H1 (cell line): ENCODE results near the gene KLHL28. TPM values are rescaled to one million over a fixed set of nuclear protein-coding genes. Genes with fewer than 3 reads are reported as not detected.

Experiments
- CTCF ChIA-PET: fragments of 300-600 bp; sonication (Branson Sonifier 250); formaldehyde crosslinking; loops from one replicate; lab custom pipeline; 2021; ENCODE audit not compliant: partially characterized antibody; lab: Charles Lee
- POLR2A ChIA-PET: fragments of 300-600 bp; sonication (Branson Sonifier 250); formaldehyde crosslinking; loops from one replicate; lab custom pipeline; 2021; ENCODE audit warnings: inconsistent platforms; ENCODE audit not compliant: partially characterized antibody; lab: Charles Lee
- DNase-seq, 2 experiments: peaks; one replicate each; pipeline versions ENCODE4 v3.0.0 to v3.0.0-alpha.2; 2010 to 2022; ENCODE audit warnings: low spot score in 2 of 2, low read depth in 1 of 2, mixed read lengths in 1 of 2
- FAIRE-seq: peaks from 2 replicates; lab custom pipeline; 2011; peaks lifted over from hg19 to GRCh38; lab: Jason Lieb, UNC
- H2AFZ ChIP-seq: 2 replicates; pipeline ENCODE4 v1.8.1; 2012; ENCODE audit warnings: low read length, inconsistent platforms
- H2AK5ac ChIP-seq: 2 replicates; pipeline ENCODE4 v1.6.1; 2013; ENCODE audit warnings: low read depth, low read length
- H2BK120ac ChIP-seq: replicated peaks from 2 replicates; pipeline ENCODE3; 2013; ENCODE audit warnings: low read depth, low read length, inconsistent platforms
- H2BK12ac ChIP-seq: 2 replicates; pipeline ENCODE4 v1.6.1; 2013; ENCODE audit warnings: low read depth, low read length
- H2BK15ac ChIP-seq: 2 replicates; pipeline ENCODE4 v1.6.1; 2013; ENCODE audit warnings: low read length
- H2BK20ac ChIP-seq: 2 replicates; pipeline ENCODE4 v1.6.1; 2013; ENCODE audit warnings: low read length
- H2BK5ac ChIP-seq: 2 replicates; pipeline ENCODE4 v1.6.1; 2013; ENCODE audit warnings: low read depth, low read length
- H3K14ac ChIP-seq: 2 replicates; pipeline ENCODE4 v1.6.1; 2013; ENCODE audit warnings: inconsistent platforms; ENCODE audit not compliant: insufficient read length
- H3K18ac ChIP-seq: 2 replicates; pipeline ENCODE4 v1.6.1; 2013; ENCODE audit warnings: low read length; ENCODE audit errors: extremely low read depth
- H3K23ac ChIP-seq: 2 replicates; pipeline ENCODE4 v1.6.1; 2013; ENCODE audit warnings: inconsistent platforms; ENCODE audit not compliant: insufficient read length
- H3K23me2 ChIP-seq: 2 replicates; pipeline ENCODE4 v1.6.1; 2013; ENCODE audit warnings: low read depth, low read length
- H3K27ac ChIP-seq: 2 replicates; pipeline ENCODE4 v1.6.1; 2011; ENCODE audit warnings: low read depth, low read length, inconsistent platforms
- H3K27me3 ChIP-seq, 4 experiments: replicated peaks in 1 of 4; 1 replicate in 1 of 4; 2 replicates in 3 of 4; pipeline versions ENCODE4 v1.6.1 to v1.8.1; 2011 to 2013; ENCODE audit warnings: low read length in 3 of 4, mild to moderate bottlenecking in 3 of 4, inconsistent platforms in 2 of 4, mixed read lengths in 2 of 4, moderate library complexity in 1 of 4; ENCODE audit not compliant: control insufficient read depth in 3 of 4, insufficient read depth in 3 of 4; ENCODE audit errors: extremely low read depth in 1 of 4
- H3K36me3 ChIP-seq, 4 experiments: 2 replicates each; pipeline versions ENCODE4 v1.6.1 to v1.8.1; 2011 to 2013; ENCODE audit warnings: mild to moderate bottlenecking in 4 of 4, low read length in 3 of 4, moderate library complexity in 2 of 4, control low read depth in 1 of 4, inconsistent platforms in 1 of 4; ENCODE audit not compliant: insufficient read depth in 4 of 4, control insufficient read depth in 2 of 4
- H3K4ac ChIP-seq: replicated peaks from 2 replicates; pipeline ENCODE3; 2013; ENCODE audit warnings: low read length, low read depth, mixed read lengths, inconsistent platforms; ENCODE audit not compliant: insufficient read length
- H3K4me1 ChIP-seq, 4 experiments: replicated peaks in 1 of 4; 1 replicate in 1 of 4; 2 replicates in 3 of 4; pipeline versions ENCODE4 v1.6.1 to v1.8.1; 2011 to 2013; ENCODE audit warnings: low read length in 3 of 4, inconsistent platforms in 2 of 4, mixed read lengths in 1 of 4; ENCODE audit not compliant: insufficient read depth in 4 of 4, control insufficient read depth in 3 of 4
- H3K4me2 ChIP-seq, 2 experiments: 2 replicates each; pipeline versions ENCODE4 v1.6.1 to v1.8.1; 2011 to 2013; ENCODE audit warnings: low read depth in 2 of 2, low read length in 2 of 2, control low read depth in 1 of 2, inconsistent platforms in 1 of 2, mild to moderate bottlenecking in 1 of 2; ENCODE audit not compliant: insufficient read depth in 1 of 2
- H3K4me3 ChIP-seq, 4 experiments: fragments of 200-600, 300-600 bp in 1 of 4; sonication (generic), shearing (Covaris generic), sonication (Bioruptor Twin) in 1 of 4; 2 replicates each; pipeline versions ENCODE4 v1.5.1 to v1.8.1; 2011 to 2016; ENCODE audit warnings: low read length in 4 of 4, low read depth in 3 of 4, control low read depth in 2 of 4, inconsistent platforms in 2 of 4, mild to moderate bottlenecking in 2 of 4, mixed read lengths in 1 of 4, moderate library complexity in 1 of 4; ENCODE audit not compliant: insufficient read depth in 2 of 4; ENCODE audit errors: extremely low read depth in 1 of 4
- H3K56ac ChIP-seq: replicated peaks from 2 replicates; pipeline ENCODE3; 2013; ENCODE audit warnings: low read depth, mild to moderate bottlenecking, mixed read lengths, low read length, inconsistent platforms; ENCODE audit not compliant: insufficient read length
- H3K79me1 ChIP-seq: 2 replicates; pipeline ENCODE4 v1.6.1; 2013; ENCODE audit warnings: low read depth, low read length, control low read depth
- H3K79me2 ChIP-seq, 2 experiments: 2 replicates each; pipeline versions ENCODE4 v1.6.1 to v1.8.1; 2012 to 2013; ENCODE audit warnings: low read length in 2 of 2, mild to moderate bottlenecking in 2 of 2, inconsistent platforms in 1 of 2; ENCODE audit not compliant: insufficient read depth in 2 of 2, control insufficient read depth in 1 of 2
- H3K9ac ChIP-seq, 4 experiments: replicated peaks in 1 of 4; 1 replicate in 1 of 4; 2 replicates in 3 of 4; pipeline versions ENCODE4 v1.6.1 to v1.8.1; 2011 to 2013; ENCODE audit warnings: low read depth in 3 of 4, low read length in 3 of 4, control low read depth in 2 of 4, mild to moderate bottlenecking in 2 of 4, moderate library complexity in 2 of 4, inconsistent platforms in 1 of 4; ENCODE audit errors: extremely low read depth in 1 of 4
- H3K9me3 ChIP-seq, 2 experiments: 2 replicates each; pipeline versions ENCODE4 v1.6.1 to v1.8.1; 2012 to 2013; ENCODE audit warnings: mild to moderate bottlenecking in 2 of 2, moderate library complexity in 2 of 2, control low read depth in 1 of 2, inconsistent platforms in 1 of 2, low read depth in 1 of 2, low read length in 1 of 2, mixed read lengths in 1 of 2; ENCODE audit not compliant: insufficient read depth in 2 of 2
- H4K20me1 ChIP-seq, 2 experiments: replicated peaks in 1 of 2; 2 replicates each; pipeline versions ENCODE3 to v1.8.1; 2011 to 2013; ENCODE audit warnings: inconsistent platforms in 2 of 2, low read length in 2 of 2, mild to moderate bottlenecking in 1 of 2; ENCODE audit not compliant: insufficient read depth in 2 of 2, control insufficient read depth in 1 of 2
- H4K5ac ChIP-seq: 2 replicates; pipeline ENCODE4 v1.6.1; 2013; ENCODE audit warnings: low read length, low read depth, mixed read lengths, inconsistent platforms; ENCODE audit not compliant: insufficient read length
- H4K8ac ChIP-seq: 2 replicates; pipeline ENCODE4 v1.8.0; 2013; ENCODE audit warnings: mild to moderate bottlenecking, moderate library complexity, low read length, inconsistent platforms; ENCODE audit not compliant: insufficient read depth; ENCODE audit errors: extremely low read depth
- H4K91ac ChIP-seq: replicated peaks from 2 replicates; pipeline ENCODE3; 2013; ENCODE audit warnings: low read length, mixed read lengths, inconsistent platforms; ENCODE audit not compliant: insufficient read length
- BCL11A ChIP-seq, 2 experiments: IDR thresholded peaks; one replicate each; pipeline ENCODE4 v1.6.1; 2011; ENCODE audit warnings: low read depth in 2 of 2, low read length in 2 of 2, mild to moderate bottlenecking in 2 of 2
- BRCA1 ChIP-seq: IDR thresholded peaks from 2 replicates; pipeline ENCODE4 v1.6.1; 2012; ENCODE audit warnings: low read depth, low read length, improper control_type of control experiment
- CREB1 ChIP-seq: IDR thresholded peaks from 2 replicates; pipeline ENCODE4 v1.6.1; 2012; ENCODE audit warnings: inconsistent platforms
- GABPA ChIP-seq: IDR thresholded peaks from 2 replicates; pipeline ENCODE4 v1.6.1; 2011; ENCODE audit warnings: mild to moderate bottlenecking, low read length, moderate library complexity, borderline replicate concordance; ENCODE audit not compliant: insufficient read depth
- MAX ChIP-seq: IDR thresholded peaks from 2 replicates; pipeline ENCODE4 v1.6.1; 2012; ENCODE audit warnings: inconsistent platforms
- TAF7 ChIP-seq: optimal IDR thresholded peaks from 2 replicates; pipeline ENCODE3; 2011; ENCODE audit warnings: low read depth, mild to moderate bottlenecking, inconsistent platforms, low read length, moderate library complexity, borderline replicate concordance
- WGBS, 2 experiments: shearing (Covaris generic) in 1 of 2; methylation state at CpG; one replicate each; pipeline versions ENCODE4 v1.1.6 to v1.1.7; 2013 to 2015; ENCODE audit warnings: low lambda C conversion rate in 2 of 2, mixed read lengths in 2 of 2, inconsistent platforms in 1 of 2, low coverage in 1 of 2, missing lambda C conversion rate in 1 of 2; ENCODE audit not compliant: insufficient replicate concordance in 2 of 2, insufficient coverage in 1 of 2, insufficient read length in 1 of 2; ENCODE audit errors: extremely low coverage in 1 of 2, missing lambda C conversion rate in 1 of 2; 5-methylcytosine and 5-hydroxymethylcytosine counted together
- polyA plus RNA-seq, 7 experiments: library from polyadenylated mRNA; depleted of rRNA in 3 of 7; stranded (reverse) in 5 of 7; unstranded in 2 of 7; fragments of >200 nt in 5 of 7; fragments of 200-250 nt in 2 of 7; gene quantifications; 1 replicate in 5 of 7; 2 replicates in 1 of 7; 4 replicates in 1 of 7; pipeline versions ENCODE4 v1.2.1 to v1.2.3, GENCODE V29; 2011 to 2013; ENCODE audit warnings: missing spikeins in 2 of 7, mixed read lengths in 2 of 7
- total RNA-seq: library from RNA; stranded (reverse); fragmentation: NEBNext Ultra II Directional; extraction: Animal tissue kit (Norgen Biotek cat#: 25700); gene quantifications from 2 replicates; pipeline ENCODE4 v1.2.1, GENCODE V29; 2021

Gene KLHL28
- total and polyA plus RNA-seq, 2 of the 8 experiments (the other 6 are each of a cell fraction or from before 2014, with no cell fraction given) = 3.3 to 10.5 TPM

- Histone ChIP-seq H3K36me3 (no peaks in the 10 kb centered on the region), H3K23me2 (no peaks in the 10 kb centered on the region), H3K4me2 (no peak overlapping the region), H4K20me1 (no peaks in the 10 kb centered on the region), H3K23ac (no peak overlapping the region), H2BK5ac (no peak overlapping the region), H3K27ac (no peak overlapping the region), H2BK15ac (no peak overlapping the region), H3K4ac (no peak overlapping the region), H3K56ac (no peak overlapping the region), H3K9me3 (no peaks in the 10 kb centered on the region), H3K79me1 (no peaks in the 10 kb centered on the region), H2AK5ac (no peak overlapping the region), H4K5ac (no peak overlapping the region), H2BK12ac (no peak overlapping the region), H2BK120ac (no peak overlapping the region), H3K4me3 (no peak overlapping the region), H3K4me1 (no peaks in the 10 kb centered on the region), H3K14ac (no peak overlapping the region), H2AFZ (no peak overlapping the region), H4K8ac (no peak overlapping the region), H3K27me3 (no peaks in the 10 kb centered on the region), H3K18ac (no peak overlapping the region), H3K9ac (no peak overlapping the region), H3K79me2 (no peaks in the 10 kb centered on the region), H2BK20ac (no peak overlapping the region), H4K91ac (no peak overlapping the region)
- ChIA-PET CTCF (interaction anchor here (1.0 kb wide), 1 partner anchor 16 kb away, joined by 3 read pairs; no protein-coding TSS in a partner anchor), POLR2A (no interaction called here)
- no peak for TF ChIP-seq CREB1
- no peak for TF ChIP-seq MAX
- no peak for TF ChIP-seq GABPA
- TF ChIP-seq BCL11A (IDR thresholded peaks at IDR 0.05; ENCODE audit: low read depth in 2 of 2, low read length in 2 of 2) = no peak
- TF ChIP-seq TAF7 = no peak
- no peak for TF ChIP-seq BRCA1
- 88% methylated on average over 7 of the region's 7 CpGs; no CpG with 5 or more reads in 1 of the 2 experiments for WGBS, 2 experiments
- DNase-seq = no peak
- no peak for FAIRE-seq
Measured at GRCh38 chr14:44928793-44929192, 33.0 kb downstream of the KLHL28 start.
